GM10847 (cell line): ENCODE results near the gene GFER.

Experiments used
- POLR2A ChIP-seq: IDR thresholded peaks from 2 replicates; pipeline ENCODE4 v1.6.1; 2011; ENCODE audit not compliant: insufficient read length; ENCODE audit errors: extremely low read depth

The GFER gene

GRCh38 chr16:1983544-1984346 lies at the start of gene GFER:
Gene GFER, plus strand, starts transcription at chr16:1984193. Its CDS starts 26 bp downstream, at chr16:1984219.
- peak; percentile 87 for TF ChIP-seq POLR2A

GRCh38 chr16:1936945-1937479 lies 47.0 kb upstream of the GFER start:
- TF ChIP-seq POLR2A, result no peak

GRCh38 chr16:1938316-1938715 lies 45.7 kb upstream of the GFER start:
- no peak for TF ChIP-seq POLR2A

- TF ChIP-seq POLR2A, result no peak
Observed at GRCh38 chr16:1938910-1939309, 45.1 kb upstream of the GFER start.

GRCh38 chr16:1940273-1941161 lies 43.5 kb upstream of the GFER start:
- no peak for TF ChIP-seq POLR2A

GRCh38 chr16:1941162-1942046 lies 42.6 kb upstream of the GFER start:
- TF ChIP-seq POLR2A, result no peak

GRCh38 chr16:1942047-1942809 lies 41.8 kb upstream of the GFER start:
- no peak for TF ChIP-seq POLR2A

GRCh38 chr16:1942810-1943726 lies 40.9 kb upstream of the GFER start, which contains the start of gene MSRB1:
Gene MSRB1, minus strand, starts transcription at chr16:1943199. Its CDS starts 43 bp downstream, at chr16:1943156.
- peak; percentile 72 for TF ChIP-seq POLR2A

- no peak for TF ChIP-seq POLR2A
Observed at GRCh38 chr16:1944612-1945199, 39.3 kb upstream of the GFER start.

GRCh38 chr16:1945559-1946391 lies 38.2 kb upstream of the GFER start:
- no peak for TF ChIP-seq POLR2A

GRCh38 chr16:1946495-1947368 lies 37.3 kb upstream of the GFER start:
- no peak for TF ChIP-seq POLR2A

GRCh38 chr16:1947369-1947670 lies 36.7 kb upstream of the GFER start:
- no peak for TF ChIP-seq POLR2A
